ENCODE measurements around the gene UNC45B.

DNA sequence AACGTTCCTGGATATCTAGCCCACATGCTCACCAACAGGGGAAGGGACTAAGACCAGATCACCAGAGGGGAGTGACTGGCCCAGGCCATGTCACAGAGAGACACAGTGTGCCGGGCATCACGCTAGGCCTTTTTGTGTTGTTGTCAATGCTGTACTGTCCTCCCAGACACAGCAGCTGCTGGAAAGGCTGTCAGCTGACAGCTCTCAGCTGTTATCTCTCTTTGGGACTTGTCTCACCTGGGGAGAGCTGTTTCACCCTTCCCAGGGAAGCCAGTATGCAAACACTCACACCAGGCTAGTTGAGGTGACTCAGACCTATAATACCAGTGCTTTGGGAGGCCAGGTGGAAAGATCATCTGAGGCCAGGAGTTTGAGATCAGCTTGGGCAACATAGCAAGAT, 19.4 kb downstream of the UNC45B start:
- TF ChIP-seq CTCF (IDR thresholded peaks at IDR 0.05; ENCODE audit: low read depth, low read length) (no peak), EZH2phosphoT487 (IDR thresholded peaks at IDR 0.05; ENCODE audit: low read depth) (no peak)
